GM18873 (cell line): ENCODE results near the gene SLFN5.
"Not testable (repeated sequence)": the region's sequence is repeated elsewhere in the genome, so short reads cannot be mapped to it uniquely, and the experiment has no call there.

Experiments
- ATAC-seq: cut with Tn5 transposase; IDR thresholded peaks from one replicate; pipeline ENCODE4 v1.9.1; 2021; ENCODE audit warnings: mild to moderate bottlenecking, moderate library complexity, moderate number of reproducible peaks; ENCODE audit not compliant: unreplicated experiment, low FRiP score

SLFN5 gene

GRCh38 chr17:35287286-35287811, 44.5 kb downstream of the SLFN5 start:
- ATAC-seq, result no peak

GRCh38 chr17:35289222-35289621, 46.4 kb downstream of the SLFN5 start:
- no peak for ATAC-seq

- no peak for ATAC-seq
Observed at GRCh38 chr17:35291802-35292201, 48.9 kb downstream of the SLFN5 start.

- no peak for ATAC-seq
Observed at GRCh38 chr17:35293151-35293847, 50.4 kb downstream of the SLFN5 start.

GRCh38 chr17:35294756-35295155, 51.9 kb downstream of the SLFN5 start:
- no peak for ATAC-seq

GRCh38 chr17:35295686-35296085, 52.8 kb downstream of the SLFN5 start:
- ATAC-seq, result no peak

- no peak for ATAC-seq
Observed at GRCh38 chr17:35297666-35298065, 54.8 kb downstream of the SLFN5 start.

GRCh38 chr17:35298639-35299038, 55.8 kb downstream of the SLFN5 start:
- no peak for ATAC-seq

GRCh38 chr17:35299135-35299534, 56.3 kb downstream of the SLFN5 start:
- no peak for ATAC-seq

- ATAC-seq, result not testable (repeated sequence)
Observed at GRCh38 chr17:35309345-35309744, 66.5 kb downstream of the SLFN5 start.

- ATAC-seq, result no peak
Observed at GRCh38 chr17:35312346-35312745, 69.5 kb downstream of the SLFN5 start.

- ATAC-seq, result no peak
Observed at GRCh38 chr17:35312790-35313711, 70.2 kb downstream of the SLFN5 start.

GRCh38 chr17:35313875-35314409, 71.1 kb downstream of the SLFN5 start:
- ATAC-seq, result no peak

GRCh38 chr17:35314415-35315216, 71.7 kb downstream of the SLFN5 start:
- ATAC-seq, result no peak

GRCh38 chr17:35315283-35315682, 72.4 kb downstream of the SLFN5 start:
- no peak for ATAC-seq

GRCh38 chr17:35315971-35316370, 73.1 kb downstream of the SLFN5 start:
- no peak for ATAC-seq

GRCh38 chr17:35322749-35323148, 79.9 kb downstream of the SLFN5 start:
- no peak for ATAC-seq
